Osteocyte (in vitro differentiated cells): ENCODE results near the gene SLF2. TPM values are rescaled to one million over a fixed set of nuclear protein-coding genes. Genes with fewer than 3 reads are reported as not detected.
A peak's percentile ranks its signal among the peaks of the same experiment; 100 is the strongest.

Experiments used
- DNase-seq: peaks from one replicate; pipeline ENCODE4 v3.0.0; 2021; ENCODE audit warnings: mixed read lengths; ENCODE audit not compliant: unreplicated experiment; ENCODE audit errors: extremely low spot score
- H3K27ac Mint-ChIP-seq: one replicate; pipeline ENCODE4 v1.8.0; 2021; ENCODE audit warnings: mild to moderate bottlenecking, mixed read lengths; ENCODE audit not compliant: unreplicated experiment
- H3K27me3 Mint-ChIP-seq: one replicate; pipeline ENCODE4 v1.8.0; 2021; ENCODE audit warnings: mixed read lengths; ENCODE audit not compliant: unreplicated experiment
- H3K36me3 Mint-ChIP-seq: one replicate; pipeline ENCODE4 v1.8.0; 2021; ENCODE audit warnings: mixed read lengths; ENCODE audit not compliant: unreplicated experiment
- H3K4me1 Mint-ChIP-seq: one replicate; pipeline ENCODE4 v1.8.0; 2021; ENCODE audit warnings: mixed read lengths; ENCODE audit not compliant: unreplicated experiment
- H3K4me3 Mint-ChIP-seq: one replicate; pipeline ENCODE4 v1.8.0; 2021; ENCODE audit warnings: mild to moderate bottlenecking, moderate library complexity, mixed read lengths; ENCODE audit not compliant: unreplicated experiment
- H3K9me3 Mint-ChIP-seq: one replicate; pipeline ENCODE4 v1.8.0; 2021; ENCODE audit warnings: mixed read lengths; ENCODE audit not compliant: unreplicated experiment
- CTCF ChIP-seq: fragments of 200-600 bp; sonication (generic); IDR thresholded peaks from 2 replicates; pipeline ENCODE4 v1.5.0; 2021; ENCODE audit warnings: antibody characterized with exemption, mild to moderate bottlenecking, moderate library complexity
- total RNA-seq: library from RNA; stranded (reverse); gene quantifications from 2 replicates; pipeline ENCODE4 v1.2.1, GENCODE V29; 2021

The SLF2 gene
- total RNA-seq, 1 donor from 2014 or later = 28.3 TPM

GRCh38 chr10:101003639-101004206 is 91.0 kb downstream of the SLF2 start:
- Mint-ChIP-seq H3K4me1 (peaks cover 16% of the 10 kb centered on the region), H3K36me3 (peaks cover 13% of the 10 kb centered on the region), H3K4me3 (no peak overlapping the region), H3K27ac (no peak overlapping the region), H3K9me3 (no peaks in the 10 kb centered on the region), H3K27me3 (no peaks in the 10 kb centered on the region)
- no peak for DNase-seq
- TF ChIP-seq CTCF = no peak

GRCh38 chr10:101005361-101005760 is 92.6 kb downstream of the SLF2 start:
- H3K27ac Mint-ChIP-seq = no peak overlapping the region
- H3K9me3 Mint-ChIP-seq = no peaks in the 10 kb centered on the region
- TF ChIP-seq CTCF = no peak
- peaks cover 15% of the 10 kb centered on the region for H3K4me1 Mint-ChIP-seq
- no peaks in the 10 kb centered on the region for H3K27me3 Mint-ChIP-seq
- H3K4me3 Mint-ChIP-seq = no peak overlapping the region
- H3K36me3 Mint-ChIP-seq = peaks cover 13% of the 10 kb centered on the region
- no peak for DNase-seq

- Mint-ChIP-seq H3K27ac (peak overlapping the region; percentile 34), H3K36me3 (peaks cover 13% of the 10 kb centered on the region), H3K27me3 (no peaks in the 10 kb centered on the region), H3K4me1 (peaks cover 11% of the 10 kb centered on the region), H3K4me3 (no peak overlapping the region), H3K9me3 (no peaks in the 10 kb centered on the region)
- no peak for TF ChIP-seq CTCF
- DNase-seq = no peak
Observed at GRCh38 chr10:101005869-101006567, 93.3 kb downstream of the SLF2 start.

- no peak for DNase-seq
- no peak overlapping the region for H3K4me3 Mint-ChIP-seq
- TF ChIP-seq CTCF = no peak
- no peaks in the 10 kb centered on the region for H3K9me3 Mint-ChIP-seq
- peak overlapping the region; percentile 34 for H3K27ac Mint-ChIP-seq
- peaks cover 13% of the 10 kb centered on the region for H3K36me3 Mint-ChIP-seq
- H3K4me1 Mint-ChIP-seq = peaks cover 5% of the 10 kb centered on the region
- no peaks in the 10 kb centered on the region for H3K27me3 Mint-ChIP-seq
Observed at GRCh38 chr10:101006593-101007098, 93.9 kb downstream of the SLF2 start.

GRCh38 chr10:101007099-101007711 is 94.4 kb downstream of the SLF2 start:
- H3K4me3 Mint-ChIP-seq = no peak overlapping the region
- peaks cover 13% of the 10 kb centered on the region for H3K36me3 Mint-ChIP-seq
- no peaks in the 10 kb centered on the region for H3K27me3 Mint-ChIP-seq
- peaks cover 2% of the 10 kb centered on the region for H3K4me1 Mint-ChIP-seq
- no peaks in the 10 kb centered on the region for H3K9me3 Mint-ChIP-seq
- no peak for DNase-seq
- no peak overlapping the region for H3K27ac Mint-ChIP-seq
- TF ChIP-seq CTCF = no peak
